Lower leg skin (tissue), 3 donors: Measurements from ENCODE around the gene MVB12B.

Experiments used
- POLR2A ChIP-seq, 2 donors: fragments of 450-650 bp; IDR thresholded peaks; one replicate each; pipeline ENCODE4 v1.6.1; 2016 to 2017; ENCODE audit warnings: antibody characterized with exemption in 2 of 2, mild to moderate bottlenecking in 1 of 2, moderate library complexity in 1 of 2
- TF ChIP-seq, protein P1 (sequence below), 3 donors: fragments of 450-650 bp; IDR thresholded peaks; one replicate each; pipeline ENCODE4 v1.5.1; 2016; ENCODE audit warnings: antibody characterized with exemption in 3 of 3, mild to moderate bottlenecking in 3 of 3, moderate library complexity in 2 of 3

DNA sequence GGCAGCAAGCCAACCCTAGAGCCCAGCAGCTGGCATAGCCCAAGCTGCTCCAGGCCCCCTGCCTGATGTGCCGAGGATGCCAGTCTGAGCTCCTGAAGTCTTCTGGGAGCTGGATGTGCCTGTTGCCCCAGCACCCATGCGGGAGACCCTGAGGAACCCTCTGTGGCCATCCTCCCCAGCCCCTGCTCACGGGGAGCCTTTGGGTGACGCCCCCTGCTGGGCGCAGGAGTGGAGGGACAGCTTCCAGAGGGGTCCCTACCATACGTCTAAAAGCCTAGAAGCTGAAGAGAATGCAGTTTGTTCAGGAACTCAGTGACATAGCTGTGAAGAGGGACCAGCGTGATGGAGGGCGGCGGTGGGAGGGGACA lies 33.1 kb upstream of the MVB12B start:
- TF ChIP-seq POLR2A (IDR thresholded peaks at IDR 0.05) = no peak
- TF ChIP-seq, protein P1, sequence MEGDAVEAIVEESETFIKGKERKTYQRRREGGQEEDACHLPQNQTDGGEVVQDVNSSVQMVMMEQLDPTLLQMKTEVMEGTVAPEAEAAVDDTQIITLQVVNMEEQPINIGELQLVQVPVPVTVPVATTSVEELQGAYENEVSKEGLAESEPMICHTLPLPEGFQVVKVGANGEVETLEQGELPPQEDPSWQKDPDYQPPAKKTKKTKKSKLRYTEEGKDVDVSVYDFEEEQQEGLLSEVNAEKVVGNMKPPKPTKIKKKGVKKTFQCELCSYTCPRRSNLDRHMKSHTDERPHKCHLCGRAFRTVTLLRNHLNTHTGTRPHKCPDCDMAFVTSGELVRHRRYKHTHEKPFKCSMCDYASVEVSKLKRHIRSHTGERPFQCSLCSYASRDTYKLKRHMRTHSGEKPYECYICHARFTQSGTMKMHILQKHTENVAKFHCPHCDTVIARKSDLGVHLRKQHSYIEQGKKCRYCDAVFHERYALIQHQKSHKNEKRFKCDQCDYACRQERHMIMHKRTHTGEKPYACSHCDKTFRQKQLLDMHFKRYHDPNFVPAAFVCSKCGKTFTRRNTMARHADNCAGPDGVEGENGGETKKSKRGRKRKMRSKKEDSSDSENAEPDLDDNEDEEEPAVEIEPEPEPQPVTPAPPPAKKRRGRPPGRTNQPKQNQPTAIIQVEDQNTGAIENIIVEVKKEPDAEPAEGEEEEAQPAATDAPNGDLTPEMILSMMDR (IDR thresholded peaks at IDR 0.05) = no peak
